HepG2 (cell line): ENCODE measurements around the gene NPC2.

ENCODE experiments used
- DR1 ChIP-seq: sonication (generic); formaldehyde crosslinking; IDR thresholded peaks from 2 replicates; pipeline ENCODE4 v1.8.0; 2021; ENCODE audit warnings: mild to moderate bottlenecking, missing genetic modification reagents, inconsistent platforms
- POLR2AphosphoS5 ChIP-seq: IDR thresholded peaks from 2 replicates; pipeline ENCODE4 v1.6.1; 2012; ENCODE audit warnings: low read depth, low read length
- ZNF501 ChIP-seq: sonication (generic); formaldehyde crosslinking; IDR thresholded peaks from 2 replicates; pipeline ENCODE4 v1.5.1; 2020; ENCODE audit warnings: mild to moderate bottlenecking, moderate library complexity, missing genetic modification reagents
- TF ChIP-seq, protein P1 (sequence below): sonication (generic); formaldehyde crosslinking; IDR thresholded peaks from 2 replicates; pipeline ENCODE4 v1.4.0; 2020; ENCODE audit warnings: mild to moderate bottlenecking, missing genetic modification reagents, borderline replicate concordance
- TF ChIP-seq, protein P2 (sequence below), 2 experiments: fragments of 450-650 bp in 1 of 2; sonication (generic) in 1 of 2; formaldehyde crosslinking; IDR thresholded peaks; 2 replicates each; pipeline versions ENCODE4 v1.5.0 to v1.8.0; 2020 to 2022; ENCODE audit warnings: mild to moderate bottlenecking in 1 of 2, missing genetic modification reagents in 1 of 2

DNA sequence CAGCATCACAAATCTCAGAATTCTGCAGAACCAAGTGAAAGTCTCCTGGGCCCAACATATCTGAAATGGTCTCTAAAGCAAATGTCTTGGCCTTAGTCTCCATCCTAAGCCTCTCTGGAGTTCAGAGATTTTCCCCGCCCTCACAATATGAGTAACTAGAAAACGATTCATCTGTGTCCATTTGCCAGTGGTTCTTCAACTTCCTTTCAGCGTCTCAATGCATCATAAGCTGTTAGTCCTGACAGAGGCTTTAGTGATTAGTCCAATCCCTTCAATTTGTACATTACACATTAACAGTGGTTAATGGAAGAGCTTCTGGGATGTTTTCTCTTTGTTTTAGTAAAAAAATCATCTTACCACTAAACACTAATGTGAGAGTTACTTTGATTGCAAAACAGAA is 17.4 kb downstream of the NPC2 start:
- TF ChIP-seq, protein P1, sequence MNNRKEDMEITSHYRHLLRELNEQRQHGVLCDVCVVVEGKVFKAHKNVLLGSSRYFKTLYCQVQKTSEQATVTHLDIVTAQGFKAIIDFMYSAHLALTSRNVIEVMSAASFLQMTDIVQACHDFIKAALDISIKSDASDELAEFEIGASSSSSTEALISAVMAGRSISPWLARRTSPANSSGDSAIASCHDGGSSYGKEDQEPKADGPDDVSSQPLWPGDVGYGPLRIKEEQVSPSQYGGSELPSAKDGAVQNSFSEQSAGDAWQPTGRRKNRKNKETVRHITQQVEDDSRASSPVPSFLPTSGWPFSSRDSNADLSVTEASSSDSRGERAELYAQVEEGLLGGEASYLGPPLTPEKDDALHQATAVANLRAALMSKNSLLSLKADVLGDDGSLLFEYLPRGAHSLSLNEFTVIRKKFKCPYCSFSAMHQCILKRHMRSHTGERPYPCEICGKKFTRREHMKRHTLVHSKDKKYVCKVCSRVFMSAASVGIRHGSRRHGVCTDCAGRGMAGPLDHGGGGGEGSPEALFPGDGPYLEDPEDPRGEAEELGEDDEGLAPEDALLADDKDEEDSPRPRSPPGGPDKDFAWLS, result no peak
- TF ChIP-seq ZNF501 (no peak), DR1 (CRISPR knock-in tag) (no peak), POLR2AphosphoS5 (no peak)
- TF ChIP-seq, protein P2, sequence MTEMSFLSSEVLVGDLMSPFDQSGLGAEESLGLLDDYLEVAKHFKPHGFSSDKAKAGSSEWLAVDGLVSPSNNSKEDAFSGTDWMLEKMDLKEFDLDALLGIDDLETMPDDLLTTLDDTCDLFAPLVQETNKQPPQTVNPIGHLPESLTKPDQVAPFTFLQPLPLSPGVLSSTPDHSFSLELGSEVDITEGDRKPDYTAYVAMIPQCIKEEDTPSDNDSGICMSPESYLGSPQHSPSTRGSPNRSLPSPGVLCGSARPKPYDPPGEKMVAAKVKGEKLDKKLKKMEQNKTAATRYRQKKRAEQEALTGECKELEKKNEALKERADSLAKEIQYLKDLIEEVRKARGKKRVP (CRISPR knock-in tag; IDR thresholded peaks at IDR 0.05), result no peak
